GM19463 (cell line): Measurements from ENCODE around the gene MACROD2.
"Not testable (repeated sequence)": the region's sequence is repeated elsewhere in the genome, so short reads cannot be mapped to it uniquely, and the experiment has no call there.

Experiments used
- ATAC-seq: cut with Tn5 transposase; IDR thresholded peaks from one replicate; pipeline ENCODE4 v1.9.1; 2021; ENCODE audit warnings: mild to moderate bottlenecking, moderate library complexity; ENCODE audit not compliant: unreplicated experiment

Gene MACROD2

DNA sequence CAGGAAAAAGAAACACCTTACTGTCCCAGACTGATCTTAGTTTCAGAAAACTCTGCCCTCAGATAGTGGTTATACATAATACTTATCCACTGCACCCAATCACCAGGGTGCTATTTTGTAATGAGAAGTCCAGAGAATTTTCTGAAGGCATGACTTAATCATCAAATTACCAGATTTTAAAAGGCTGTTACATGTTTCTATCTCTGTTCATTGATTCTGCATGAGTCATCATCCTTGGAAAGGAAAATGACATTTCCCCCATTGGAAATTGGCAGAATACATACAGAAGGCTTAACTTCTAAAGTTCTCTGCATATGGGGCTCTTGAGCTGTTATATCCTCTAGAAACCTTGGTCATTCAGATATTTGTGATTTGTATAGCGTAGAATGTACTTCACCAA is 930.0 kb downstream of the MACROD2 start:
- ATAC-seq, result no peak

DNA sequence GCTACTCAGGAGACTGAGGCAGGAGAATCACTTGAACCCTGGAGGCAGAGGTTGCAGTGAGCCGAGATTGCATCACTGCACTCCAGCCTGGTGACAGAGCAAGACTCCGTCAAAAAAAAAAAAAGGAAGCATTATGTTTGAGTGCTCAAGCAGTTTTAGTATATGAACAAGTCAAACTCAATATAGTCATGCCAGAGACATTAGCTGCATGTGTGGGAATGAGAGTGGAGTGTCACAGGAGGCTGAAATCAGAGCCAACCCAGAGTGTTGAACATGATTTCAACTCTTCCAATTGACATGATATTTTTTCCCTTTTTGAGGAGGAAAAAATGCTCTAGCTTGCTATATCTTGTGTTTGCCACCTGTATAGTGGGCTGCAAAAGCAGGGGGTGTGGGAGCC is 931.1 kb downstream of the MACROD2 start:
- ATAC-seq, result not testable (repeated sequence)

GRCh38 chr20:14928083-14928482 is 932.8 kb downstream of the MACROD2 start:
- ATAC-seq, result no peak

DNA sequence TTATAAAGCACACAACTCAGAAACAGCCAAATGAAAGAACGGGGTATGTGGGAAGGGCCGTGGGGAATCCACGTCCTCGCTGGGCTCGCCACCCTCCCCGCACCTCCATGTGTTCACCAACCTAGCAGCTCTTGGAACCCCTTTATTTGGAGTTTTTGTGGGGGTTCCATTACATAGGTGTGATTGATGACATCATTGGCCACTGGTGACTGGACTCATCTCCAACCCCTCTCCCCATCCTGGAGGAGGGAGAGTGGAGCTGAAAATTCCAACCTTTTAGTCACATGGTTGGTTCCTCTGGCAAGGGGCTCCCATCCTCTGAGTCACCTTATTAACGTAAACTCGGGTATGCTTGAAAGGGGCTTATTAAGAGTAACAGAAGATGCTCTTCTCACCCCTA is 934.1 kb downstream of the MACROD2 start:
- no peak for ATAC-seq

GRCh38 chr20:14932040-14932439 is 936.7 kb downstream of the MACROD2 start:
- ATAC-seq, result no peak

GRCh38 chr20:14935285-14935684 is 940.0 kb downstream of the MACROD2 start:
- ATAC-seq, result no peak

GRCh38 chr20:14937021-14937420 is 941.7 kb downstream of the MACROD2 start:
- ATAC-seq, result no peak

- ATAC-seq, result no peak
These were observed 942.5 kb downstream of the MACROD2 start for GRCh38 chr20:14937846-14938245.

- no peak for ATAC-seq
These were observed 952.2 kb downstream of the MACROD2 start for GRCh38 chr20:14947536-14947935.

- ATAC-seq, result no peak
These were observed 952.6 kb downstream of the MACROD2 start for GRCh38 chr20:14947946-14948345.

GRCh38 chr20:14948416-14948815 is 953.1 kb downstream of the MACROD2 start:
- peak; percentile 41 for ATAC-seq

GRCh38 chr20:14950633-14951032 is 955.3 kb downstream of the MACROD2 start:
- ATAC-seq, result no peak

DNA sequence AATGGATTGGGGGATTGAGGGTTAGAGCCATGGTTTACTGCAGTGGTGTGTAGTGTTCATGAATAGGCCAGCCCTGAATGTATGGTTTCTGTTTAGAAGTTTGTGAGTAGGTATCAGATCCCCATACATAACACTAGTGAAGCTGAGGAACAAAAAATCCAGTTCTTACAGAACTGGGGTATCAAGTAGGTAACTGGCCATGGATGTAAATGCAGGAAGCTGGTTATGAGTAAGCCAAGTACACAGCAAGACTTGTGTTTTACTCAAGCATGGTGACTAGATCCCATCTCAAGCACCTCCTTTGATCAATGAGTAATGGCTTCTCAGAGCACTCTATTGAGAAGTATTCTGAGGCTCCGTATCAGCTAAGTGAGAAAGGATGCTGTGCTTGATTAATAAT is 955.8 kb downstream of the MACROD2 start:
- ATAC-seq, result no peak

GRCh38 chr20:14951707-14952418 is 956.5 kb downstream of the MACROD2 start:
- no peak for ATAC-seq

DNA sequence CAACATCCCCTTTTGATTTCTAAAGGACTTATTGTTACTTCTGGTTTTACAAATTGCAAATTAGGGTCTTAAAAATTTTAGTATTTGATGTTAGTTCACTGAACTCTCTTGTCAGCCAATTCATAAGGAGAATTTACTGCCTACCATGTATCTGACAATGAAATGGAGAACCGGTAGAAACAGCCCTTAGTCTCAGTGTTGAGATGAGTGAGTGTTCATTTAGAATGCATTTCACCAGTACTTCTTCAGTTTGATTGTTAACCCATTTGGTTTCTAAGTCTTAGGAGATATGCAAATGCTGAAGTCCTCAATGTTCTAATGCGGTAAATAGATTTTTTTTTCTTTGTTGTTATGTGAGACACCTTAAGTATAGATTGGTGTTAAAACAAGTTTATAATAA is 958.4 kb downstream of the MACROD2 start:
- no peak for ATAC-seq

GRCh38 chr20:14955399-14955798 is 960.1 kb downstream of the MACROD2 start:
- ATAC-seq, result no peak

DNA sequence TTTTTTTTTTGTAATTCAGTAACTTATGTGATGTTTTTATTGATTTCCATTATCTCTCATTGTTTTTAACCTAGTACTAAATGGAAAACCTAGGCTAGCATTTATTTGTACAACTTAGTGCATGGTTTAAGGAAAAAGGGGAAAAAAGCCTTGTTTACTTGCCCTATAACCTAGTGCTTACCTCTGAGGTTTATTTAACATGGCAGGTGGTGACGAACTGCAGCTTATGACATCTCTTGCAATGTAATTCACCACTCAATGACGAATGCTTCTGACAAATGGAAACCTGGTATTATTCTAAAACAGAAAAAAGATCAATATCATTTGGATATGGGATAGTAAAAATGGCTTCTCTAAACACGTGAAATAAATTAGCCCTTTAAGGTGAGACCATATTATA is 960.7 kb downstream of the MACROD2 start:
- ATAC-seq, result no peak

DNA sequence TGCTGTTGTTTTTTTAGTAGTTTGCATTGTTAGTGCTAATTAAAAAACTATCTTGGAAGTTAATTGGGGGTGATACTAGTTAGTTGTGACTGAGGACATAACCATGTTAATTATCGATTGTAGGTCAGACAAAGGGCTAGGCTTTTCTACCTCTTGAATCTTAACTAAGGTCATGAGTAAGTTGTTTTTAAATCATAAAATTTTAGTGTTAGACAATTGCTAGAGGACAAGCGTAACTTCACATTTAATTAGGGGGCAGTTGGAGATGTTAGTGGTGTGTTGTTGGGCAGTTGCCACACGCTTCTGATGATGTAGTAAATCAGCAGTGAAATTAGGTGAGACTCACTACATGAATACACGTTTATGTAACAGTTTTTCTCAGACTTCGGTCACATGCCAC is 961.2 kb downstream of the MACROD2 start:
- no peak for ATAC-seq

DNA sequence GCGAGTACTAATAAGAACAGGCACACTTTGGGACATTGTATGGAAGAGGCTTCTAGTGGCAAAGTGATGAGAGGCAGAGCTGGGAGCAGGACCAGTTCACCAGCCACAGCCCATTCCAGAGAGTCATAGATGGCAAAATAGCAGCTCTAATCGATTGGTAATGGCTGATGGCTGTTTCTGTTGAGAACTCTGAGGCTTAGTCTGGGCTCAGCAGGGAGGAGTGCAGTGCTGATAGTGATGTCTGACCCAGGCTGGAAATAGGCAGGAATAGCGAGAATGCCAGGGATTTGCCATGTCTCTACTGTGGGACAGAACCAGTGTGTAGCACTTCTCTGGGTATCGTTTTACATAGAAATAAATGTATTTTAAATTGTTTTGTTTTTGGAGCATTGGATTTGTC is 962.1 kb downstream of the MACROD2 start:
- no peak for ATAC-seq

DNA sequence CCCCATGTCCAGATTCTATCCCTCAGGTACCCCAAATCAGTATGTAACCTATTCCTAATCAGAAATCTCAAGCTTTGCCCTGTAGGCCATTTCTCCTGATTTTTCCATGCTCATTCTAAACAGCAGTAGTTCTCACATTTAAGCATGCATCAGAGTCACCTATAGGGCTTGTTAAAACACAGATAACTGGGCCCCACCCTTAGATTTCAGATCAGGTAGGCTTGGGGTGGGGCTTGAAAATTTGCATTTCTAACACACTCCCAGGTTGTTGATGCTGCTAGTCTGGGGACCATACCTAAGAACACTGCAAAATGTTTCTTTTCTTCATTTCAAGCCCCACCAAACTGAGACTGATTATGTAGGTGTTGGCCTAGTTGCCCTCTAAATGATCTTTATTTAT is 963.3 kb downstream of the MACROD2 start:
- no peak for ATAC-seq

GRCh38 chr20:14959506-14960475 is 964.5 kb downstream of the MACROD2 start:
- ATAC-seq, result no peak

GRCh38 chr20:14960831-14961230 is 965.5 kb downstream of the MACROD2 start:
- no peak for ATAC-seq
